ENCODE data around the gene REN. TPM values are rescaled to one million over a fixed set of nuclear protein-coding genes. Genes with fewer than 3 reads are reported as not detected.

REN gene
- polyA plus RNA-seq, 1 donor from 2014 or later: not detected

DNA sequence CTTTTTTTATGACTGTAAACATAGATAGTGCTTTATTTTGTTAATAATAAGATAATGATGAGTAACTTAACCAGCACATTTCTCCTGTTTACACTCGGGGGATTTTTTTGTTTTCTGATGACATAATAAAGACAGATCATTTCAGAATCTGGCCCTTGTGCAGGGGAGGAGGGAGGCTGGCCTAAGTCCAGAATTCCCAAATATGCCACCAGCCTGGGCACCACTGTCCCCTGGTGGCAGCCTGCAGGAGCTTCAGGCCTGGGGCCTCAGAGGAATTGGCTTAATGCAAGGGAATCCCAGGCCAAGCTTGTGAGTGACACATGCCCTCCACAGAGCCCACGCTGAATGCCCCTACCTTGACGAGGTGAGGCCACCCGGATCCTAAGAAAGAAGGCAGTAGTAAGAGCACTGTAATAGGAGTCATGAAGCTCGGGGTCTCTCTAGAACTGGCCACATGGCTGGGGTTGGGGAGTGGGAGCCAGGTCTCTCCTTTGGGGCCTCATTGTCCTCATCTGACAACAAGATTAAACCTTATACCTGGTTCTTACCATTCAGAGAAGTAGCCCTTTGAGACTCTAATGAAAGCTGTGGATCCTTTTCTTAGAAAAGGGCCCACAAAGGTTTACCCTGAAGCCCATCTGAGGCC is 38.4 kb downstream of the REN start:
- no peaks in the 10 kb centered on the region for H3K36me3 ChIP-seq (ENCODE audit: insufficient read depth, low read length)

DNA sequence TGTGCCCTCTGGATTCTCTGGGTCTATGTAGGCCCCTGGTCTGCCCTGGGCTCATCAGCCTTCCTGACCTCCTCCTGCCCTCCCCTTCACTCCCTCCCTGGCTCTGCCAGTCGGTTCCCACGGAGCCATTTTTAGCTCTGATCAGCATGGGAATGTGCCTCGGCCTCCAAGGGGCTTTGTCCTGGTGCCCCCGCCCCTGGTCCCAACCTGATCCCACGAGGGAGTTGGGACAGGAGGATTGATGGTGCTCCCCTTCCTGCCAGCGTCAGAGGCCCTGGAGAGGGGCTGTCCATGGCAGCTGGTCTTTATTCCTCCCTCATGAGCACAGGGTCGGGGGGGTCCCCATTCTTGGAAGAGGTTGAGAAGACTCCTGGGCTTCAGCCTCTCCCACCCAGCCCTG is 39.2 kb downstream of the REN start:
- Histone ChIP-seq H3K9me3 (ENCODE audit: low read length) (no peaks in the 10 kb centered on the region), H2AFZ (ENCODE audit: low read depth, low read length) (no peak overlapping the region), H3K9ac (ENCODE audit: low read length) (no peak overlapping the region), H3K27ac (ENCODE audit: low read length) (no peak overlapping the region), H3K27me3 (ENCODE audit: insufficient read depth, low read depth, low read length) (no peaks in the 10 kb centered on the region), H3K36me3 (ENCODE audit: insufficient read depth, low read length) (no peaks in the 10 kb centered on the region), H3K4me2 (ENCODE audit: low read length) (no peak overlapping the region), H3F3A (ENCODE audit: insufficient read depth, low read length, poor library complexity, severe bottlenecking) (no peaks in the 10 kb centered on the region), H3K79me2 (replicated peaks; ENCODE audit: insufficient read depth, low read length) (no peaks in the 10 kb centered on the region), H4K20me1 (ENCODE audit: insufficient read depth) (no peaks in the 10 kb centered on the region), H3K9me2 (ENCODE audit: insufficient read depth, low read length) (no peaks in the 10 kb centered on the region), H3K4me3 (ENCODE audit: low read length) (no peak overlapping the region)
- TF ChIP-seq, protein P1, sequence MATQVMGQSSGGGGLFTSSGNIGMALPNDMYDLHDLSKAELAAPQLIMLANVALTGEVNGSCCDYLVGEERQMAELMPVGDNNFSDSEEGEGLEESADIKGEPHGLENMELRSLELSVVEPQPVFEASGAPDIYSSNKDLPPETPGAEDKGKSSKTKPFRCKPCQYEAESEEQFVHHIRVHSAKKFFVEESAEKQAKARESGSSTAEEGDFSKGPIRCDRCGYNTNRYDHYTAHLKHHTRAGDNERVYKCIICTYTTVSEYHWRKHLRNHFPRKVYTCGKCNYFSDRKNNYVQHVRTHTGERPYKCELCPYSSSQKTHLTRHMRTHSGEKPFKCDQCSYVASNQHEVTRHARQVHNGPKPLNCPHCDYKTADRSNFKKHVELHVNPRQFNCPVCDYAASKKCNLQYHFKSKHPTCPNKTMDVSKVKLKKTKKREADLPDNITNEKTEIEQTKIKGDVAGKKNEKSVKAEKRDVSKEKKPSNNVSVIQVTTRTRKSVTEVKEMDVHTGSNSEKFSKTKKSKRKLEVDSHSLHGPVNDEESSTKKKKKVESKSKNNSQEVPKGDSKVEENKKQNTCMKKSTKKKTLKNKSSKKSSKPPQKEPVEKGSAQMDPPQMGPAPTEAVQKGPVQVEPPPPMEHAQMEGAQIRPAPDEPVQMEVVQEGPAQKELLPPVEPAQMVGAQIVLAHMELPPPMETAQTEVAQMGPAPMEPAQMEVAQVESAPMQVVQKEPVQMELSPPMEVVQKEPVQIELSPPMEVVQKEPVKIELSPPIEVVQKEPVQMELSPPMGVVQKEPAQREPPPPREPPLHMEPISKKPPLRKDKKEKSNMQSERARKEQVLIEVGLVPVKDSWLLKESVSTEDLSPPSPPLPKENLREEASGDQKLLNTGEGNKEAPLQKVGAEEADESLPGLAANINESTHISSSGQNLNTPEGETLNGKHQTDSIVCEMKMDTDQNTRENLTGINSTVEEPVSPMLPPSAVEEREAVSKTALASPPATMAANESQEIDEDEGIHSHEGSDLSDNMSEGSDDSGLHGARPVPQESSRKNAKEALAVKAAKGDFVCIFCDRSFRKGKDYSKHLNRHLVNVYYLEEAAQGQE (IDR thresholded peaks at IDR 0.05; ENCODE audit: borderline replicate concordance): no peak
- TF ChIP-seq EP300 (conservative IDR thresholded peaks at IDR 0.05; ENCODE audit: poor library complexity, severe bottlenecking): no peak
- no peak for TF ChIP-seq EZH2 (IDR thresholded peaks at IDR 0.05; ENCODE audit: borderline replicate concordance, insufficient read depth, low read length, poor library complexity, severe bottlenecking)
- no peak for TF ChIP-seq TAF1 (IDR thresholded peaks at IDR 0.05; ENCODE audit: low read depth)
- no peak for TF ChIP-seq MXI1 (conservative IDR thresholded peaks at IDR 0.05; ENCODE audit: poor library complexity, severe bottlenecking)
- TF ChIP-seq POLR2AphosphoS5 (IDR thresholded peaks at IDR 0.05): no peak
- TF ChIP-seq RAD21 (conservative IDR thresholded peaks at IDR 0.05): no peak
- no peak for TF ChIP-seq SMC3 (conservative IDR thresholded peaks at IDR 0.05; ENCODE audit: poor library complexity)
- TF ChIP-seq, protein P2, sequence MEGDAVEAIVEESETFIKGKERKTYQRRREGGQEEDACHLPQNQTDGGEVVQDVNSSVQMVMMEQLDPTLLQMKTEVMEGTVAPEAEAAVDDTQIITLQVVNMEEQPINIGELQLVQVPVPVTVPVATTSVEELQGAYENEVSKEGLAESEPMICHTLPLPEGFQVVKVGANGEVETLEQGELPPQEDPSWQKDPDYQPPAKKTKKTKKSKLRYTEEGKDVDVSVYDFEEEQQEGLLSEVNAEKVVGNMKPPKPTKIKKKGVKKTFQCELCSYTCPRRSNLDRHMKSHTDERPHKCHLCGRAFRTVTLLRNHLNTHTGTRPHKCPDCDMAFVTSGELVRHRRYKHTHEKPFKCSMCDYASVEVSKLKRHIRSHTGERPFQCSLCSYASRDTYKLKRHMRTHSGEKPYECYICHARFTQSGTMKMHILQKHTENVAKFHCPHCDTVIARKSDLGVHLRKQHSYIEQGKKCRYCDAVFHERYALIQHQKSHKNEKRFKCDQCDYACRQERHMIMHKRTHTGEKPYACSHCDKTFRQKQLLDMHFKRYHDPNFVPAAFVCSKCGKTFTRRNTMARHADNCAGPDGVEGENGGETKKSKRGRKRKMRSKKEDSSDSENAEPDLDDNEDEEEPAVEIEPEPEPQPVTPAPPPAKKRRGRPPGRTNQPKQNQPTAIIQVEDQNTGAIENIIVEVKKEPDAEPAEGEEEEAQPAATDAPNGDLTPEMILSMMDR (IDR thresholded peaks at IDR 0.05; ENCODE audit: poor library complexity, severe bottlenecking): no peak

More for the DNA sequence above, 38.4 kb downstream of the REN start:
- Histone ChIP-seq H3K27me3 (ENCODE audit: insufficient read depth, low read depth, low read length) (no peaks in the 10 kb centered on the region), H3K79me2 (replicated peaks; ENCODE audit: insufficient read depth, low read length) (no peaks in the 10 kb centered on the region), H3K4me2 (ENCODE audit: low read length) (no peak overlapping the region), H4K20me1 (ENCODE audit: insufficient read depth) (no peaks in the 10 kb centered on the region), H3K4me3 (ENCODE audit: low read length) (no peak overlapping the region), H3K9ac (ENCODE audit: low read length) (no peak overlapping the region), H3K27ac (ENCODE audit: low read length) (no peak overlapping the region), H2AFZ (ENCODE audit: low read depth, low read length) (no peak overlapping the region), H3F3A (ENCODE audit: insufficient read depth, low read length, poor library complexity, severe bottlenecking) (no peaks in the 10 kb centered on the region), H3K9me2 (ENCODE audit: insufficient read depth, low read length) (no peaks in the 10 kb centered on the region), H3K9me3 (ENCODE audit: low read length) (no peaks in the 10 kb centered on the region)
- TF ChIP-seq MXI1 (conservative IDR thresholded peaks at IDR 0.05; ENCODE audit: poor library complexity, severe bottlenecking) (no peak), RAD21 (conservative IDR thresholded peaks at IDR 0.05) (peak; percentile 68), SMC3 (conservative IDR thresholded peaks at IDR 0.05; ENCODE audit: poor library complexity) (peak; percentile 70)
- TF ChIP-seq, protein P2 (IDR thresholded peaks at IDR 0.05; ENCODE audit: poor library complexity, severe bottlenecking): peak; percentile 69

All from neural cell (in vitro differentiated cells).